ENCODE results near the gene FILIP1L.

FILIP1L gene

DNA sequence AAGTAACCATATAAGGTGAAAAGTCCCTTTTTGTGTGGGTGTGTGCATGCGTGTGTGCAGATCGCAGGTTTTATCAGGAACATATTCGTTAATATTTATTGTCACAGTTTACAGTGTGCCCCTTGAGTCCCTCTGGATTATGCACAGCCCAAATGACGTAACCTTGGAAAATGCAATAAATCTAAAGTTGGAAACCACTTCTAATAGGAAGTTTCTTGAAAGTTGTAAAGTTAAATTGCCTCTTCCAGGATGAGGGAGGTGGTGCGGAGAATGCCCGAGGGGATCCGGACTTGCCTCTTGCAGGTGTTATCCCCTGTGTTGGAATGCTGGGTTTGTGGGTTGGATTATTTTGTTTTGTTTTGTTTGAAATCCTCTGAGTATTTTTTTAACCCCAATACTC is 153.4 kb downstream of the FILIP1L start:
- Histone ChIP-seq H3K79me2 (no peaks in the 10 kb centered on the region), H3K4me3 (ENCODE audit: low read depth, low read length) (no peak overlapping the region), H3K27me3 (ENCODE audit: control insufficient read depth, insufficient read depth, low read length) (no peaks in the 10 kb centered on the region), H3K9me3 (ENCODE audit: control insufficient read depth, low read length) (no peaks in the 10 kb centered on the region), H3K4me1 (peaks cover 22% of the 10 kb centered on the region), H3K9ac (no peak overlapping the region), H2AFZ (no peak overlapping the region), H3K36me3 (ENCODE audit: control insufficient read depth, insufficient read depth, low read length) (no peaks in the 10 kb centered on the region), H3K27ac (no peak overlapping the region), H3K4me2 (ENCODE audit: low read length) (no peak overlapping the region)
- TF ChIP-seq, protein P1, sequence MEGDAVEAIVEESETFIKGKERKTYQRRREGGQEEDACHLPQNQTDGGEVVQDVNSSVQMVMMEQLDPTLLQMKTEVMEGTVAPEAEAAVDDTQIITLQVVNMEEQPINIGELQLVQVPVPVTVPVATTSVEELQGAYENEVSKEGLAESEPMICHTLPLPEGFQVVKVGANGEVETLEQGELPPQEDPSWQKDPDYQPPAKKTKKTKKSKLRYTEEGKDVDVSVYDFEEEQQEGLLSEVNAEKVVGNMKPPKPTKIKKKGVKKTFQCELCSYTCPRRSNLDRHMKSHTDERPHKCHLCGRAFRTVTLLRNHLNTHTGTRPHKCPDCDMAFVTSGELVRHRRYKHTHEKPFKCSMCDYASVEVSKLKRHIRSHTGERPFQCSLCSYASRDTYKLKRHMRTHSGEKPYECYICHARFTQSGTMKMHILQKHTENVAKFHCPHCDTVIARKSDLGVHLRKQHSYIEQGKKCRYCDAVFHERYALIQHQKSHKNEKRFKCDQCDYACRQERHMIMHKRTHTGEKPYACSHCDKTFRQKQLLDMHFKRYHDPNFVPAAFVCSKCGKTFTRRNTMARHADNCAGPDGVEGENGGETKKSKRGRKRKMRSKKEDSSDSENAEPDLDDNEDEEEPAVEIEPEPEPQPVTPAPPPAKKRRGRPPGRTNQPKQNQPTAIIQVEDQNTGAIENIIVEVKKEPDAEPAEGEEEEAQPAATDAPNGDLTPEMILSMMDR (IDR thresholded peaks at IDR 0.05) = no peak

DNA sequence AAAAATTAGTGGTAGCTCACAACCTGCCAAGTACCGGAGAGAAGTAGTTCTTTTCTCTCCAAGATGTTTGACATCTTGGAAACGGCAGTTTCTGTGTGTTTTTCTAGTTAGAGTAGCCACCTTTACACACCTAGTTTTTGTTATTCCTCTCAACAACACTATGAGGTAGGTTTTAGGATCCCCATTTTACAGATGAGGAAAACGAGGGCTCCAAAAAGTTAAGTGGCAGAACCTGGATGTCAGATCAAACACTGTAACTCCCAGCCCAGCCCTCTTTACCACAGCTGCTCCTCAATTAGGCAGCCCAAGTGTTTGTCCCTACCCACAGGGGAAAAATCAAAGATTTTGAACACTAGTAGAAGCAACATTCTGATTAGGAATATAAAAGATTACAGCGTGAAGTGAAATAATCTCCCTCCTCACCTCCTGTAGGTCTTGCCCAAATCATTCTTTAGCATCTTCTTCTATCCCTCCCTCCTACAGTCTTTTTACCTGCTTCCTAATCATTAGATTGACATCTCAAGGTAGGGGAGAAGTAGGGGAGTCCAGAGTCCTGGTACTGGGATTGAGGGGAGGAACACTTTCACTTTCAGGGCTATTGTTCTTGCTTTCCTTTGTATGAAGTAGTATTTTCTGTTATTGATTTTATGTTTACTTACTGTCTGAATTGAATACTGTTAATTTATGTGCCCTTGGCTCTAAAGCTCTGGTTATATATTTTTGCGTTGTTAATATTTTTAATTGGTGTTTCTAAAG is 154.0 kb downstream of the FILIP1L start:
- no peak overlapping the region for H3K4me2 ChIP-seq (ENCODE audit: low read length)
- peaks cover 15% of the 10 kb centered on the region for H3K4me1 ChIP-seq
- H3K27ac ChIP-seq = no peak overlapping the region
- no peaks in the 10 kb centered on the region for H3K9me3 ChIP-seq (ENCODE audit: control insufficient read depth, low read length)
- H3K27me3 ChIP-seq (ENCODE audit: control insufficient read depth, insufficient read depth, low read length) = no peaks in the 10 kb centered on the region
- no peak overlapping the region for H3K4me3 ChIP-seq (ENCODE audit: low read depth, low read length)
- no peak overlapping the region for H2AFZ ChIP-seq
- TF ChIP-seq, protein P1 (IDR thresholded peaks at IDR 0.05) = no peak
- no peak overlapping the region for H3K9ac ChIP-seq
- H3K36me3 ChIP-seq (ENCODE audit: control insufficient read depth, insufficient read depth, low read length) = no peaks in the 10 kb centered on the region
- no peaks in the 10 kb centered on the region for H3K79me2 ChIP-seq

DNA sequence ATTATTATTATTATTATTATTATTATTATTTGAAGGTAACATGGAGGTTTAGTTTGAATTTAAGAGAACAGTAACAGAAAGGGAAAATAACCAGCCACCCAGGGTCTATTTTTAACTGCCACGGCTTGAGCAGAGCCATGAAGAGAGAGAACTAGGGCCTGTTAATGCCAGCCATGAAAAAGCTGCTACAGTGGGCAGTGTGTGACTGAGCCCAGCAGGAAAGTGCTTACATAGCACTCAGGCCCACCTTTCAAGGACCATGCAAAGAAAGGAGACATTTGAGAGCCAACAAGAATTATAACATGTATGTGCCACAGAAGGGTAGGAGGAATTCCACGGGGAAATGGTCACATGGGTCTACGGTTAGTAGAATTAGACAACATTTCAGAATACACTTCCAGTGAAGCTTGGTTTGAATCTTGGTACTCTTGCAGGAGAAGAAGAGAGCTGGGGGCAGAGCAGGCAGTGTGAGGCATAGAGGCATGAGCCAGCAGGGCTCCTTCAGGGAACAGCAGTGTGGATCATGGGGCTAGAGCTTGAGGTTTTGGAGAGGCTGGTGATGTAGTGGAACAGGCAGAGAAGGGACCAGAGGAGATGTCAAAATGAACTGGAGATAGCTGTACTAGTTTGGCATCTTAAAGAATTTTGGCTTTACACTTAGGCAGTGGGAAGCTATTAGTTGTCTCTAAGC is 155.9 kb downstream of the FILIP1L start:
- H3K4me1 ChIP-seq = peaks cover 14% of the 10 kb centered on the region
- no peaks in the 10 kb centered on the region for H3K36me3 ChIP-seq (ENCODE audit: control insufficient read depth, insufficient read depth, low read length)
- no peak overlapping the region for H2AFZ ChIP-seq
- H3K9ac ChIP-seq = no peak overlapping the region
- H3K27ac ChIP-seq = no peak overlapping the region
- H3K27me3 ChIP-seq (ENCODE audit: control insufficient read depth, insufficient read depth, low read length) = no peaks in the 10 kb centered on the region
- no peak overlapping the region for H3K4me3 ChIP-seq (ENCODE audit: low read depth, low read length)
- TF ChIP-seq, protein P1 (IDR thresholded peaks at IDR 0.05) = no peak
- no peaks in the 10 kb centered on the region for H3K79me2 ChIP-seq
- no peaks in the 10 kb centered on the region for H3K9me3 ChIP-seq (ENCODE audit: control insufficient read depth, low read length)
- no peak overlapping the region for H3K4me2 ChIP-seq (ENCODE audit: low read length)

DNA sequence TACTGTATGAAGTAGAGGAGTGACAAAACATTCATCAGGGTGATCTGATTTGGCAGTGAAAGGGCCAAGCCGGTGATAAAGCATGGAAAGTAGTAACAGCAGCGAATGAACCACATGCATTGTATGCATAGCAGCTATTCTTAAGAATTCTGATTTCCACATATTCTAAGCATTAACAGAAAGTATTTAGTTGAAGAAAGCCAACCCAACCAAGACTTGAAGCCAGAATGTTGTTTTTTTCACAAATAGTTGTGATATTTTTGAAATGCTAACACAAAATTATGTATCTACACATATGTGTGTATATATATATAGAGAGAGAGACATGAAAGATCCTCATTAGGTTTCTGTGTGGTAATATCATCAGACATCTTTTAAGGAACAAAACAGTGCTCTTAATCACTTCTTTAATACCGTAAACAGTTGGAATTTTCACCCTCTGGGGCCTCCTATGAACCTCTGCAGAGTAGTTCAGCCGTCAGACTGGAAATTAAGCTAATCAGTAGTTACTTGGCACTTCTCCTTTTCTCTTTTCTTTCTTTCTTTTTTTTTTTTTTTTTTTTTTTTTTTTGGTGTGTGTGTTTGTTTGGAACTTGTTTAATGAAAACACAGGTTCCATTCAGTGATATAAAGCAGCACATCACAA is 157.0 kb downstream of the FILIP1L start:
- Histone ChIP-seq H3K4me2 (ENCODE audit: low read length) (no peak overlapping the region), H3K9me3 (ENCODE audit: control insufficient read depth, low read length) (no peaks in the 10 kb centered on the region), H3K27ac (no peak overlapping the region), H2AFZ (peak overlapping the region; percentile 16), H3K27me3 (ENCODE audit: control insufficient read depth, insufficient read depth, low read length) (no peaks in the 10 kb centered on the region), H3K4me3 (ENCODE audit: low read depth, low read length) (no peak overlapping the region), H3K9ac (no peak overlapping the region), H3K79me2 (no peaks in the 10 kb centered on the region), H3K36me3 (ENCODE audit: control insufficient read depth, insufficient read depth, low read length) (no peaks in the 10 kb centered on the region), H3K4me1 (peaks cover 17% of the 10 kb centered on the region)
- TF ChIP-seq, protein P1 (IDR thresholded peaks at IDR 0.05) = no peak

All from parathyroid adenoma (tissue), 2 donors.